HG03103 (cell line): ENCODE results near the gene ATP6V1F.
A peak's percentile ranks its signal among the peaks of the same experiment; 100 is the strongest.

ENCODE experiments used
- ATAC-seq: cut with Tn5 transposase; IDR thresholded peaks from one replicate; pipeline ENCODE4 v1.9.1; 2021; ENCODE audit warnings: low read depth; ENCODE audit not compliant: unreplicated experiment

The ATP6V1F gene, protein sequence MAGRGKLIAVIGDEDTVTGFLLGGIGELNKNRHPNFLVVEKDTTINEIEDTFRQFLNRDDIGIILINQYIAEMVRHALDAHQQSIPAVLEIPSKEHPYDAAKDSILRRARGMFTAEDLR

DNA sequence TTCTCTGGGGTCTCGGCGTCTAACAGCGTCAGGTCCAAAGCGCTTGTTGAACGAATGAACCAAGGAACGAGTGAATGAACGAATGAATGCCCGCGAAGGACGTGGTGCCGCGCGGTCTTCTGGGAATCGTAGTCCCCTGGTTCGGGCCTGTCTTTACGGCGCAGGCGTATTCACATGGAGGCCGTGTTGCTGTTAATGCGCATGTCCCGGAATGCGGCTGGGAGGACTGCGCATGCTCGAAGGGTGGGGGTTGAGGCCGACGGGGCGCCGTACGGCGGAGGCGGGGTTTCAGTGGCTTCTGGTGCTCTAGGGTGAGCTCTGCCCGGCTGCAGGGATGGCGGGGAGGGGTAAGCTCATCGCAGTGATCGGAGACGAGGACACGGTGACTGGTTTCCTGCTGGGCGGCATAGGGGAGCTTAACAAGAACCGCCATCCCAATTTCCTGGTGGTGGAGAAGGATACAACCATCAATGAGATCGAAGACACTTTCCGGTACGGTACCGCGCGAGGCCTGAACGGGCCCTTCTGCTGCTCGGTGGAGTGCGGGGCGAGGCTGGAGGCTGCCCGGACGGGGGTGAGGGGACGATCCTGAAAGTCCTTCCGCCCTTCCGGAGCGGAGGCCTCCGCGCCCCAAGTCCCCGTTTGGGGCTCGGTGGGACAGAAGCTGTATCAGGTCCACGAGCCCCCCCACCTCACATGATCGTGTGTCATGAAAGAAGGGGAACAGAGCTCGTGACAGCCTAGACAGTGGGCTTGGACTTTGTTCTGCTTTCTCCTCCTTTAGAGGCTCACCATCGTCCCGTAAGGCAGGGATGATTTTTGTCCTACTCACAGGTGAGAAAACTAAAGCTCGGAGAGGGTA is at the start of gene ATP6V1F:
Gene ATP6V1F (plus strand): TSS at position 286 of the 862 bp plus-strand sequence. CDS start 49 bp downstream, at position 335.
- peak; percentile 81 for ATAC-seq

DNA sequence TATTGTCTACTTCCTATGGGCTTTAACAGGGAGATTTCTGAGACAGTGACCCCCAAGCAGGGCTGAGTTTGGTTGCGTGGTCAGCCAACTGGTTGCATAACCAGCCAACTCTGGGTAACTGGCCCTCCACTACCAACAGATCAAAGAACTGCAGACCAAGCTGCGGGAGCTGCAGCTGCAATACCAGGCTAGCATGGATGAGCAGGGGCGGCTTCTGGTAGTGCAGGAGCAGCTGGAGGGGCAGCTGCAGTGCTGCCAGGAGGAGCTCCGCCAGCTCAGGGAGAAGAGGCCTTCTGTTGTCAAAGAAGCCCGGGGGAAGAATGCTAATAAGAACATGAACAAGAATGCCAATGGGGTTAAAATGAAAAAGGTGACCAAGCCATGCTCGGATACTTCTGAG is 48.2 kb upstream of the ATP6V1F start:
- no peak for ATAC-seq

DNA sequence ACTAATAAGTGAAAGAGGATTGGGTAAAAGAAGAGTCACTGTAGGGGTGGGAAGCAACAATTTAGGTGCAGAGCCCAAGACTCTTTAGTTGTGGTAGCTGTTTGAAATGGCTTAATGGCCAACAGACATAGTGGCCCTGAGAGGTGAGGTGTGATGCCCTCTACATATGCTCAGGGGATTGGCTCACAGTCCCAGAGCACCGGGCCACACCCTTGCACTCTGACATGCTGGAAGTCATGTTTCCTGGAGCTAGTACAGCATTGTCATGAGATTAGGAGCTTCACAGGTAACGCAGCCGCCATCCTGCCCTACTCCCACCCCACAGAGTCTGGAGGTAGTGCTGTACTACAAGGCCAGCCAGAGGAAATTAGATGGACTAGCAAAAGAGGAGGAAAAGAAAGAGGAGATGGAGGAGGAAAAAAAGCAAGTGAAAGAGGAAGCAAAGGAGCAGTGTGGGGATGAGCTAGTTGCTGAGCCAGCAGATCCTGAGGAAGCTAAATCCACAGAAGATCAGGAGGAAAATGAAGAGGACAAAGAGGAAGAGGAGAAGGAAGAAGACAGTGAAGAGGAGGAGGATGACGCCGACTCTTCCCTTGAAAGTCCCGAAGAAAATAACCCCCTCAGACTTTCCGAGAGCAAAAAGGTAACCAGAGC is 47.2 kb upstream of the ATP6V1F start:
- no peak for ATAC-seq

DNA sequence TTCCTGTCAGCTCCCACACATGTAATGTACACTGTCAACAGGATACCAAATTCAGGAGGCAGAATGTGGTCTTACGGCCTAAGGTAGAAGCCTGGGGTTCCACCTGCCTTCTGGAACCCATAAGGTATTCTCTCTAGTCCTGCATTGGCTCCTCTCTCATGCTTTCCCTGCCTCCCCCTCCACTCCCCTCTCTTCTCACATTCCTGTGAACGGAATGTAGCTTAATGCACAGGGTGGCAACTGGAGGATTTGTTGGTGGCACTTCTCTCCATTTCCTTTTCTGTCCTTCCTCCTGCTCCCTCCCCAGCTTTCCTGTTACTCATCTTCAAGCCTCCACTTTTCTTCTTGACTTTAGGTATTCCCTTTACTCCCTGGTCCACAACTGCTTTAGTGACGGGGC is 44.0 kb upstream of the ATP6V1F start:
- no peak for ATAC-seq

DNA sequence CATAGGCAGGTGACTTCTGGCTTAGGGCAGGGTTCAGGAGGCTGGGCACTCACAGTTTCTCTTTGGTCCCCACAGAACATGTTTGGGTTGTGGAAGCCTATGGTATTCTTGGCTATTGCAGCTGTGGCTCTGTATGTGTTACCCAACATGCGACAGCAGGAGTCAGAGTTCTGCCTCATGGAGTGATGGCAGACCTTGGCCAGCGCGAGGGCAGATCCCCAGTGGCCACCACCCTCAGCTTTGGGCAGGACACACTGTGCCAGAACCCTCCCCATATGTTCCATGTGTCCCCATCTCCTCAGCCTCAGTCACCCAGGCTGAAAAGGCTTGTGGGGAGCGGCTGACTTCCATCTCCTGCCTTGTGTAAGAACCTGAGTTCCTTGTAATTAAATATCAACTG is 40.9 kb upstream of the ATP6V1F start:
- no peak for ATAC-seq

DNA sequence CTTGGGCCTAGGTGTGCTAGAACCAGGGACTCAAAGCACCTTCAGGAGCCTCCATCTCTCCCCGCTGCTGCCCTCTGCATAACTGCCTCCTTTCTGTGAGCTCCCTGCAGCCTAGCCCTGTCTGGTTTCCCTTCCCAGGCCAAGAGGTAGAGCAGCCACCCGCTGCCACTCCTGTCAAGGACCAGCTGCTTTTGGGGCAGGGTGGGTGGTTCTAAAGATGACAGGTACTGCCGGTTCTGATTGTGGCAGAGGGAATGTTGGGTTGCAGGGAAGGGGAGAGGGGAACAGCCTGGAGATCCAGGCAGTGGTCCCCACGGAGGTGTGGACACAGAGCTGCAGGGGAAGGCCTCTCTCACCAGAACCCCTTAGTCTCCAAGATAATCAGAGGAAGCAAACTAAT is 36.1 kb upstream of the ATP6V1F start:
- ATAC-seq = no peak

DNA sequence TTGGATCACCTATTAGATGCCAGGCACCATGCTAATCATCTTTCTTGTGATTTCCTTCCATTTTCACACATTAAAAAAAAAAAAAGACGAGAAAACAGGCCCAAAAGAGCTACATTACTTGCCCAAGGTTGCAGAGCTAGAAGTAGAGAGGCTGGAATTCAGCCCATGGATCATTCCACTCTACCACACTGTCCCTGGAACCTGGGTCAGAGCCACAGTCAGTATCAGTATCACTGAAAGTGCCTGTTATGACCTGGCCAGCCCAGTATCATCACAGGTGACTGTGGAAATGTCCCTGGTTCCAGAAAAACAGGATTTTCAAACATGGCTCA is 35.8 kb upstream of the ATP6V1F start:
- no peak for ATAC-seq

DNA sequence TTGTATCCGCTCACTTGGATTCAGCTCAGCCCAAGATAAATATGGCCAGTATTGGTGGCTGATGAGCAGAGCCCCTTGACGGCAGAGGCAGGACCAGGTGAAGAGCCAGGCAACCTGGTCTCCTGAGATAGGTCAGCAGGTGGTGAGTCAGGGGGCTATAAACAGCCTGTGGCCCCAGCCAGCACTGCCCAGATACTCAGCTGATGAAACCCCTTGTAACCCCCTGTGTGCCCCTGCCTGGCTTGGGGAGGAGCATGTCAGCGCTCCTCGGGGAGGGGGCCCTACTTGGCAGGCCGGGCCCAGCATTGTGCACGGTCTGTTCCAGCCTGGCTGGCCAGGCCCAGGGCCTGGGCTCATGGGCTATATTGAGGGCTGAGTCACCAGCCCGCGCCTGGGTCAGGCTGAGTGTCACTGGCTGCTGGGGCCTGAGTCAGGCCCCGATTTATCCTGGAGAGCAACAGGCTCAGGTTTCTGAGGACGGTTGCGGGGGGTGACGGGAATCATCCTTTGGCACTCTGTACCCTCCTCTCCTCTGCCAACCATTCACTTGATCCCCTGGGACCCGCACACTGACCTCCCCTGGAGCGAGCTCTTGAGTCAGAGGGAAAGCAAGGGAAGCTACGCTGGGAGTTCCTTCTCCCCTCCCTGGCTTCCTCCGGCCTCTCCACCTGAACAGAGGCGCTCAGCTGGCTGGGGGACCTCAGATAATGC is 35.3 kb upstream of the ATP6V1F start:
- no peak for ATAC-seq

DNA sequence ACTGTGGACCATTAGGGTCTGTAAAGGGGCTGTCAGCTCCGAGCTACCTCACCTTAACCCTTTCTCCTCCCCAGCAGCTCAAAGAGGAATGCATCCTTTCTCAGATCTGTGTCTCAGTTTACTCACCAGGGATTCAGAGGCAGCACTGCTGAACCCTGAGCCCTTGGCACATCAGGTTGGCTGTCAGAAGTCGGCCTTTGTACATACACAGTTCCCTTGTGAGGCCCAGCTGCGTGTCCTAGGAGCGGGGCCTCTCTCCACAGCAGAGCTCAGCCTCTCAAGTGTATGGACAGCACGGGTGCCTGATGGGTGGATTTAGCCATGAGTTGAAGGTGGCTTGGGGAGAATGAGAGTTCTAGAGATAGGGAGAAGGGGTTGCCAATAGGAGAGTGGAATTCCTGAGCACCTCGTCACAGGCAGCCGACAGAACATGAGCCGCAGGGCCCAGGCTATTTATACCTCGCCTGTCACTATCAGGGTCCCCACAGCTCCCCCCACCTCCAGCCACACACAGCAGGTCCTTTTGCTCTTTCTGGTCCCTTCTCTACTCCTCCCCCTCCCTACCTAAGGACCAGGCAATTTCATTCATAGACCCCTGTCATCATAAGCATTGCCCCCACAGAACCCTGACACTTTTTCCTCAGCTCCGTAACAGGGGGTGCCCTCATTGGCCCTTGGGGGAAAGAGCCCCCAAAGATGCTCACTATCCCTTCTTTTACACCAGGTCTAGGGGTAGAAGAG is 34.5 kb upstream of the ATP6V1F start:
- no peak for ATAC-seq

DNA sequence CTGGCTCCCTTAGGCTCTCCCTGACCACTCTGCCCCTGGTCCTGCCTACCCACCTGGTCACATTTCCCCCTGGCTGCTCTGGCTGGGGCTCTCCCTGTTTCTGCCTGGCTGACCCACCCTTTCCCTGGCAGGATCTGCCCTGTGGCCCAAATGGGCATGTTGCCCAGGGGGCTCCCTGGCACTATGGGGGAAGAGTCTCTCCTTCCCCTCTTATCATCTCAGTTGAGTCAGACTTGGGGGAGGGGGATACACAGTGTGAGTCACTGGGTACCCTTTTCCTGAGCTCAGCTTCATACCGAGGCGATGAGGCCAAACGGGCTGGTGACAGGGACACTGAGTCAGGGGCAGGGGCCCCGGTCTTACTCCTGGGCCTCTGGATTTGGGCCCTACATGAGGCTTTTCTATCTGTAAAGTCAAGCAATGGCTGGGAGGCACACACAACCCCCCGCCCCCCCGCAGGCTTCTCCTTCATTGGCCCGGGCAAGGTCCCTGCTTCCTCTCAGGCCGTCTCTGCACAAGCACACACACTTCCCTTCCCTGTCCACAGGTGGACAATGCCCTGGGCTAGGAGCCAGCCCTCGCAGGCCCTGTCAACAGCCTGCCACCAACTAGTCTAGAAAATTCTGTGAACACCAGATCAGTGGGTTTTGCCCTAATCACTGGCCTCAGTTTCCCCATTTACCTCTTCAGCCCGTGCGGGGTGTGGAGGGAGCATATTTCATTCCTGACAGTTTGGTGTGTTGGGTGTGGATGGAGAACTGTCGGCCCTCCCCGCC is 33.1 kb upstream of the ATP6V1F start:
- no peak for ATAC-seq

DNA sequence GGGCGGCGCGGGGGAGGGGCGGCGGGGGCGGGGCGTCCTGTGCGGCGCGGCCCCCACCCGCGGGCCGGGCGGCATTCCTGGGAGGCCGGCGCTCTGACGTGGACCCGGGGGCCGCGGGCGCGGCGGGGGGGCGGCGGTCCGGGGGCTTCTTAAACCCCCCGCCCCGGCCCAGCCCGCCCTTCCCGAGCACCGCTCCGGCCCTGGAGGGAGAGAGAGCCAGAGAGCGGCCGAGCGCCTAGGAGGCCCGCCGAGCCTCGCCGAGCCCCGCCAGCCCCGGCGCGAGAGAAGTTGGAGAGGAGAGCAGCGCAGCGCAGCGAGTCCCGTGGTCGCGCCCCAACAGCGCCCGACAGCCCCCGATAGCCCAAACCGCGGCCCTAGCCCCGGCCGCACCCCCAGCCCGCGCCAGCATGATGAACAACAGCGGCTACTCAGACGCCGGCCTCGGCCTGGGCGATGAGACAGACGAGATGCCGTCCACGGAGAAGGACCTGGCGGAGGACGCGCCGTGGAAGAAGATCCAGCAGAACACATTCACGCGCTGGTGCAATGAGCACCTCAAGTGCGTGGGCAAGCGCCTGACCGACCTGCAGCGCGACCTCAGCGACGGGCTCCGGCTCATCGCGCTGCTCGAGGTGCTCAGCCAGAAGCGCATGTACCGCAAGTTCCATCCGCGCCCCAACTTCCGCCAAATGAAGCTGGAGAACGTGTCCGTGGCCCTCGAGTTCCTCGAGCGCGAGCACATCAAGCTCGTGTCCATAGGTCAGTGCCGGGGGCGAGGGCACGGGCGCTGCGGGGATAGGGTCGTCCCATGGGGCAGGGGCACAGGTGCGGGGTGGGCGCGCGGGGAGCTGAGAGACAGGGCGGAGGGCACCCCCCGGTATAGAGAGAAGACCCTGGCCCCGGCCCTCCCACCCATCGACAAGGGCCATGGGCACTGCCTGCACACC is 32.2 kb upstream of the ATP6V1F start, which contains the start of gene FLNC:
Gene FLNC (plus strand): TSS at position 176 of the 947 bp plus-strand sequence. CDS start 232 bp downstream, at position 408.
- ATAC-seq = no peak

DNA sequence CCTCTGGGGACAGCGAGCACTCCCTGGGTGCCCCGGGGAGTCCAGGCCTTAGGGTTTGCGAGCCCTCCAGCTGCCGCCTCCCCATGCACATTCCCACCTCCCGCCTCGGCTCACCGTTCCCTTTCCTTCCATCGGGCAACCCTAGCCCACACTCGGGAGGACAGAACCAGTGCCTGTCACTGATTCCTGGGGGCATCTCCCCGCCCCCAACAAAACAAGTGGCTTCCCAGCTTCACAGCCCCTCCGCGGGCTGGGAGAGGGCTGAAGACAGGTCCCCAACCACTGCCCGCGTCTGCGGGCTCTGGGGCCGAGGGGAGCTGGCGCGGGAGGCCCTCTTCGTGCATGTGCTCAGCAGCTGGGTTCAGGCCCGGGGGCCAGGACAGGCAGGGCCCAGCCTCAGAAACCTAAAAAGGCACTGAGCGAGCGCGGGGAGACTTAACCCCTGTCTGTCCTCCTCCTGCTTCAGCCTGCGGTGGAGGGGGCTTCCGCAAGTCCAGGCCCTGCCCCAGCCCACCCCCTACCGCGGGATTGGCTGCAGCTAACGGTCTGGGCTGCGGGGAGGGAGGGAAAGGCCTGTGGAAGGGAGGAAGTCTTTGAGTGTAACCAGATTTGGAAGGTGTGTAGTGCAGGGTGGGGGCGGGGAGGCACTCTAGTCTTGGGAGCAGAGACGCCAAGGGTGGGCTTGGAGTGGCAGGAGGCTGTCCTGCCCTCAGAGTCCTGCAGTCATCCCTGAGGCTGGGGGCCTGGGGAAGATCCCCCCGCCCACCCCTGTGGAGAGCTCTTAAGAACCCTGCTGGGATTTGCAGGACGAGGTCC is 31.3 kb upstream of the ATP6V1F start:
- no peak for ATAC-seq

DNA sequence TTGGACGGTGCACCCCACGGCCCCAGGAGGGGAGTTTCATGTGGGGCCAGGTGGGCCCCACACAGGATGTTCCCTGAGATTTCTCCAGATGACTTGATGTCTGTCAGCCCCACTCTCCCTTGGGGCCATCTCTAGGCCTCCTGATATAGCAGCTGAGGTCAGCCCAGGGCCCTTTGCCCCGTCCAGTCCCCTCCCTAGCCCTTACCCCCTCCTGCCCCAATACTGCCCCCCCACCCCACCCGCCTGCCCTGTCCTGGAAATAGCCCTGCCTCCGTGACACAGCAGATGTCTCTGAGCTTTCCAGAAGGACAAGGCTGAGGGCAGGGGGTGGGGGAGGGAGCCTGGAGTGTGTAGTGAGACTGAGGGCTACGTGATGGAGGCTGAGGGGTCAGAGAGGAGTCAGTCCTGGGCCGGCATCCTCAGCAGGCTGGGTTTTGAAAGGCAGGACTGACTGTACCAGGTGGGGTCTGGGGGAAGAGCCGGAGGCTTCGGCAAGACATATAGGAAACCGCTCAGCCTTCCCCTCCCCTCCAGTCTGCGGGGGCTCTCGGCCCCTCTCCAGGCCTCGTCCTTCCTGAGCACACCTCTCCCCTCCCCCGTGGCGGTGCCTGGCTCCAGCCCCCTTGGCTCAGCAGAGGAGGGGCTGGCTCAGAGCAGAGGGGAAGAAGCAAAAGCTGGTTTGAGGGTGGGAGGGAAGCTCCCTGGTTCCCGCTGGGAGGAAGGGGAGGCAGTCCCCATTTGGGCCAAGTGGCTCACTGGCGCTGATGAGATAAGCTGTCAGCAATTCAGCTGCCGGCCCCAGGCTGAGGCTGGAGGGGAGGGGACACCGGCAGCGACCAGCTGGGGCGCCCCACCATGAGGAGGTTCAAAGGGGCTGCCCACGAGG is 30.4 kb upstream of the ATP6V1F start:
- ATAC-seq = no peak

DNA sequence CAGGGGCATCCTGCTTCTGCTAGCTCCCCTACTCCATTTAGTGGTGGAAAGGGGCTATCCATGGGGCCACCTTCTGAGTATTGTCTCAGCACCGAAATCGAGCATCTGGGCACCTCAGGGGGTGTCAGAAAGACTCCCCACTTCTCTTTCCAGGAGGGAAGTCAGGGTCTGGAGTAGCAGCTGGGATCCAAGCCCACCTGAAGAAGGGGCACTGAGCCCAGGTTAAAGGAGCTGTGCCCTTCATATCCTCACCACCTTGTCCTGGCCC is 29.8 kb upstream of the ATP6V1F start:
- no peak for ATAC-seq

DNA sequence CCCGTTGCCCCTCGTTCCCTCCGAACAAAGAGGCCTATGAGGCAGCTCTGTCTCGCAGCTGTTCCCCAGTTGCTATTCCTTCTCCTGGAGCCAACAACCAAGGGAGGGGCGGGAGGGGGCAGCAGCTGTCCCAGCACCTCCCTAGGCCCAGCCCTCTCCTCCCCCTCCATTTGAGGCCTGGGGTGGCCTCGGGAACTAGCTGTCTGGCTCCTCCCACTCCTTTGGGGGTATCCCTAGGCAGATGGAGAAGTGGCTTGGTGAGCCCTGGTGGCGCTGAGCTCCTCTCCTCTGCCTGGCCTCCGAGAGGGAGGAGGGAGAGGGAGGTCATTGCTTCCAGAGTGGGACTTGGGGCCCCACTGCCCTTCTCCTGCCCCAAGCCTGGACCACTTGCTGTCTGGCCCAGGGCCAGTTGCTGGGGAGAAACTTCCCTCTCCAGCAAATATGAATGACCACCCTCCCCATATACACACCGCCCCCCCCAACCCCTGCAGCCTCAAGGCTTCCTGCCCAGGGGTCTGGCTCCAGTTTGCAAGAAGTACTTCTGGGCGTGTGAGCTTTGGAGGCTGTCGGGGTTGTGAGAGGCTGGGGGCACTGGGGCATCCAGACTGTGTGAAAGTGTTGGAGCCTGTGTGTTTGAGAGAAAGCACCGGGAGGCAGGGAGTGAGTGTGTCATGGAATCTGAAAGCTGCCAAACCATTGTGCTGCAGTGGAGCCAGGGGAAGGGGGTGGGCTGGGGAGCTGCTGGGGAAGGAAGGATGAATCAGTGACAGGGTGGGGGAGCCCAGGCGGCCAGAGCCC is 29.3 kb upstream of the ATP6V1F start:
- no peak for ATAC-seq

DNA sequence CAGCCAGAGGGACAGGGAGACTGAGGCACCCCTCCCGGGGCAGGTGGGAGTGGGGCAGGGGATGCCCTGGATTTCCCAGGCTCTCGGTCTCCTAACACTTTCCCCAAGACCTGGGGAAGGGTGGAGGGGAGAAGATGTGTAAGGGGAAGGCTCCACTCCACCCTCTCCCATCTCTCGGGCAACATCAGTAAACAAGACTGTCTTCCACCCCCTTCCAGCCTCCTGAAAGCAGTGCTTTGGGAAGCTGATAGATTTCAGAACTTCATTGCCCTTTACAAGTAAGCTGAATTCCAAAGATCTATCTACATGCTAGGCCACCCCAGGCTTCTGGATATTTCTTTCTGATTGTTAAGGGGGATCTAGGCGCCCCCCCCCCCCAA is 28.7 kb upstream of the ATP6V1F start:
- no peak for ATAC-seq
